Liver (tissue), 9 donors: Measurements from ENCODE around the gene LIPG. TPM values are rescaled to one million over a fixed set of nuclear protein-coding genes. Genes with fewer than 3 reads are reported as not detected.

Source experiments
- DNase-seq: peaks from one replicate; pipeline ENCODE4 v3.0.0-alpha.2; 2017; ENCODE audit warnings: low spot score
- H3K27ac ChIP-seq, 2 donors: one replicate each; pipeline ENCODE4 v1.7.0; 2013; ENCODE audit warnings: inconsistent platforms in 2 of 2, low read length in 2 of 2, control low read depth in 1 of 2, low read depth in 1 of 2, mild to moderate bottlenecking in 1 of 2
- H3K27me3 ChIP-seq, 4 donors: one replicate each; pipeline versions ENCODE4 v1.6.1 to v1.7.0; 2013; ENCODE audit warnings: low read length in 3 of 4, inconsistent platforms in 1 of 4, mild to moderate bottlenecking in 1 of 4, moderate library complexity in 1 of 4; ENCODE audit not compliant: control insufficient read depth in 4 of 4, insufficient read depth in 4 of 4
- H3K36me3 ChIP-seq, 4 donors: one replicate each; pipeline versions ENCODE4 v1.6.1 to v1.7.0; 2013; ENCODE audit warnings: low read length in 3 of 4, mild to moderate bottlenecking in 3 of 4, low read depth in 1 of 4, moderate library complexity in 1 of 4; ENCODE audit not compliant: control insufficient read depth in 4 of 4, insufficient read depth in 3 of 4
- H3K4me1 ChIP-seq, 4 donors: one replicate each; pipeline versions ENCODE4 v1.6.1 to v1.7.0; 2013; ENCODE audit warnings: low read length in 3 of 4, mild to moderate bottlenecking in 3 of 4, moderate library complexity in 1 of 4; ENCODE audit not compliant: control insufficient read depth in 4 of 4, insufficient read depth in 4 of 4
- H3K4me3 ChIP-seq, 3 donors: one replicate each; pipeline versions ENCODE4 v1.6.1 to v1.7.0; 2013; ENCODE audit warnings: low read length in 3 of 3, control low read depth in 1 of 3, low read depth in 1 of 3, mild to moderate bottlenecking in 1 of 3
- H3K9ac ChIP-seq, 2 donors: one replicate each; pipeline ENCODE4 v1.7.0; 2013; ENCODE audit warnings: low read length in 2 of 2, mild to moderate bottlenecking in 2 of 2, moderate library complexity in 2 of 2, control low read depth in 1 of 2, low read depth in 1 of 2
- H3K9me3 ChIP-seq, 4 donors: one replicate each; pipeline versions ENCODE4 v1.6.1 to v1.7.0; 2013; ENCODE audit warnings: low read length in 3 of 4; ENCODE audit not compliant: control insufficient read depth in 4 of 4
- EGR1 ChIP-seq, 2 donors: IDR thresholded peaks; 2 replicates each; pipeline ENCODE4 v1.6.1; 2016 to 2018; ENCODE audit warnings: antibody characterized with exemption in 2 of 2, low read depth in 2 of 2
- FOXA1 ChIP-seq: IDR thresholded peaks from 2 replicates; pipeline ENCODE4 v1.6.1; 2016; ENCODE audit warnings: antibody characterized with exemption
- FOXA2 ChIP-seq: IDR thresholded peaks from 2 replicates; pipeline ENCODE4 v1.6.1; 2016; ENCODE audit warnings: antibody characterized with exemption
- GABPA ChIP-seq, 2 donors: IDR thresholded peaks in 1 of 2; conservative IDR thresholded peaks in 1 of 2; 2 replicates each; pipeline ENCODE4 v1.6.1; 2016; ENCODE audit warnings: antibody characterized with exemption in 2 of 2, mild to moderate bottlenecking in 1 of 2, moderate library complexity in 1 of 2
- HNF4A ChIP-seq, 2 donors: conservative IDR thresholded peaks; 2 replicates each; pipeline ENCODE4 v1.6.1; 2016; ENCODE audit warnings: antibody characterized with exemption in 2 of 2, mild to moderate bottlenecking in 2 of 2
- HNF4G ChIP-seq: IDR thresholded peaks from 2 replicates; pipeline ENCODE4 v1.6.1; 2016; ENCODE audit warnings: antibody characterized with exemption
- NR2F2 ChIP-seq: IDR thresholded peaks from 2 replicates; pipeline ENCODE4 v1.6.1; 2016; ENCODE audit warnings: antibody characterized with exemption
- RAD21 ChIP-seq, 2 donors: IDR thresholded peaks; 2 replicates each; pipeline ENCODE4 v1.6.1; 2016; ENCODE audit warnings: antibody characterized with exemption in 2 of 2, mild to moderate bottlenecking in 2 of 2
- RXRA ChIP-seq, 2 donors: IDR thresholded peaks; 2 replicates each; pipeline ENCODE4 v1.6.1; 2017 to 2018; ENCODE audit warnings: antibody characterized with exemption in 2 of 2, mild to moderate bottlenecking in 1 of 2
- SP1 ChIP-seq: IDR thresholded peaks from 2 replicates; pipeline ENCODE4 v1.6.1; 2018; ENCODE audit warnings: antibody characterized with exemption, mild to moderate bottlenecking
- TAF1 ChIP-seq: conservative IDR thresholded peaks from 2 replicates; pipeline ENCODE4 v1.6.1; 2016; ENCODE audit warnings: antibody characterized with exemption, mild to moderate bottlenecking
- YY1 ChIP-seq: IDR thresholded peaks from 2 replicates; pipeline ENCODE4 v1.6.1; 2016; ENCODE audit warnings: antibody characterized with exemption, mild to moderate bottlenecking
- WGBS: extraction: QIAGEN DNeasy Blood & Tissue Kit; methylation state at CpG from one replicate; pipeline ENCODE4 v1.1.7; 2013; 5-methylcytosine and 5-hydroxymethylcytosine counted together
- polyA plus RNA-seq, 2 donors: library from polyadenylated mRNA; stranded (reverse) in 1 of 2; unstranded in 1 of 2; fragments of 200-250 nt in 1 of 2; fragments of >200 nt in 1 of 2; fragmentation: Nextera tagmentation in 1 of 2; extraction: Ambion mirVana in 1 of 2; gene quantifications; one replicate each; pipeline versions ENCODE4 v1.2.1 to v1.2.3, GENCODE V29; 2013 to 2015
- total RNA-seq, 2 donors: library from RNA; depleted of rRNA; stranded (reverse); fragments of >200 nt; gene quantifications; one replicate each; pipeline ENCODE4 v1.2.3, GENCODE V29; 2014
- TF ChIP-seq, protein P1 (sequence below): IDR thresholded peaks from 2 replicates; pipeline ENCODE4 v1.6.1; 2016; ENCODE audit warnings: antibody characterized with exemption, mild to moderate bottlenecking
- TF ChIP-seq, protein P2 (sequence below): IDR thresholded peaks from 2 replicates; pipeline ENCODE4 v1.6.1; 2016; ENCODE audit warnings: antibody characterized with exemption
- TF ChIP-seq, protein P3 (sequence below): IDR thresholded peaks from 2 replicates; pipeline ENCODE4 v1.6.1; 2016; ENCODE audit warnings: antibody characterized with exemption
- TF ChIP-seq, protein P4 (sequence below): IDR thresholded peaks from 2 replicates; pipeline ENCODE4 v1.6.1; 2016; ENCODE audit warnings: antibody characterized with exemption
- donor health status: healthy.
- donor health status: healthy.
- donor health status: healthy.
- donor health status: healthy.
- donor health status: healthy.

LIPG gene
- total and polyA plus RNA-seq, 4 donors: 2.8 to 150 (median 39.7) TPM

DNA sequence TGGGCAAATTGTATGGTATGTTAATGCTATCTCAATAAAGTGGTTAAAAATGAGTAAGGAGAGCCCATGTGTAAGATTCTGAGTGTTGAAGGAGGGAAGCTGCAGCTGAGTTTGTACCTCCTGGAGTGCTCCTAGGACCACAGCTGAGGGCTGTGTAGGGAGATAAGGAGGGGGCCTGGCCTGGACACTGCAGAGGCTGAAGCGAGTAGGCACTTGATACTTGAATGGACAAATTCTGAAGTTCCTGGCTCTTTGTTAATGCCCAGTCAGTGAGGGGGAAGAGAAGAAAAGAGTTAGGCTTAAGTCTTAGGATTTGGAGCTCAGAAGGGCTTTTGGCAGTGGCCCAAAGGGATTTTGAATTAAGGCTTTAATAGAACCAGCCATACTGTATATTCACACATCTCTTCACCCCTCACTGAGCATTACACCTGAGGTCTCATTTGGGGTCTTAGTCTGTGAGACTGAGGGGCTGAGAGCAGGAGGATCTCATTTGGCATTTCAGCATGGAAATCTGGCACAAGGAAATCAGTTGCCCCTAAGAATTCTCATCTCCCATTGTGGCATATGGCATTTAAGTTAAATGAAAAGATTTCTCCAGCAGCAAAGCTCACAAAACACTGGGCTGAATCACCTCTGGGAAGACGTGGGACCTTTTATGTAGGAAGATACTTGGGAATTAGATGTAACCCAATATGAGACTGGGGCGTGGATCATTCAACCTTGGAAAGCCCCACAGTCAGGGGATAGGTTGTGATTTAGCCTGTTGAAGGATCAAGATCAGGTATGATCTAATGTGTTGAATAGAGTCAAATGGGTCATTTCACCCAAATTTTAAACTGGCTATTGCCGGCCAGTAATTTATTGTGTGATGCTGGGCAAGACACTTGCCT lies 46.8 kb downstream of the LIPG start:
- Histone ChIP-seq H3K4me1 (no peaks in the 10 kb centered on the region), H3K27me3 (no peaks in the 10 kb centered on the region), H3K9ac (no peak overlapping the region), H3K4me3 (no peak overlapping the region), H3K36me3 (peaks cover 0 to 4% (median under 1%) of the 10 kb centered on the region in 4 donors), H3K27ac (no peak overlapping the region), H3K9me3 (peaks cover 0 to 3% (median 0%) of the 10 kb centered on the region in 4 donors)
- TF ChIP-seq HNF4G: no peak
- DNase-seq: no peak
- WGBS: 94% methylated on average over 4 of the region's 4 CpGs

DNA sequence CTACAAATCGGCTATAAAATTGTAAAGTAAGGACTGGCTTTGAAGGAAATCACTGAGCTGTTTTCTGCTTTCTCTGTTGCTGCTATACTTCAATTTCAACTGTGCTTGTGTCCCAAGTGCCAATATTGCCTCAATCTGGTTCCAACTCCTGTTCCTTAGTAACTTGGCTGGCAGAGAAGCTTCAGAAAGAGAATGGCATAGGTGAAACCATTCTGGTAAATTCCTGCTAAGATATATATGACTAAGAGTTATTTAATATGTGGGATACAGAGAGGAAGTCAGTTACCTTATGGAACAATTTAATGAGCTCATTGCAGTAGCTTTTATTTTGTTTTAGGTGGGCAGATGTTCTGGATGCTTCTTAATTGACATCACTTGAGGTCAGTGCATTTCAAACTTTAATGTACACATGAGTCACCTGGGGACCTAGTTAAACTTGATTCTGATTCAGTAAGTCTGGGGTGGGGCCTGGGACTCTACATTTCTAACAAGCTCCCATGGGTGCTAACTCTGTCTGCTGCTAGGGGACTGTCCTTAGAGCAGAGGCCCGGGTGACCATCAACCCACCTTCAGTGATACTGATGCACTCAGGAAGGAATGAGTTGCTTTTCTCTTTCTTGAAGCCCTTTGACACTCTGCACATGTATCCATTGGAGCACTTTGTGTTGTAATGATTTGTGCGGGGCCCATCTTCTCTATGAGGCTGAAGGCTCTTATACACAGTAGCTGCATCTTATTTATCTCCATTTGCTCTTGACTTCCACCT lies 47.6 kb downstream of the LIPG start:
- no peaks in the 10 kb centered on the region for H3K27me3 ChIP-seq
- no peak overlapping the region for H3K4me3 ChIP-seq
- H3K27ac ChIP-seq: no peak overlapping the region
- WGBS: 96% methylated on average over 3 of the region's 3 CpGs
- DNase-seq: no peak
- peaks cover 0 to 4% (median under 1%) of the 10 kb centered on the region in 4 donors for H3K36me3 ChIP-seq
- H3K9me3 ChIP-seq: peaks cover 0 to 3% (median 0%) of the 10 kb centered on the region in 4 donors
- no peaks in the 10 kb centered on the region for H3K4me1 ChIP-seq
- H3K9ac ChIP-seq: no peak overlapping the region
- TF ChIP-seq, protein P1, sequence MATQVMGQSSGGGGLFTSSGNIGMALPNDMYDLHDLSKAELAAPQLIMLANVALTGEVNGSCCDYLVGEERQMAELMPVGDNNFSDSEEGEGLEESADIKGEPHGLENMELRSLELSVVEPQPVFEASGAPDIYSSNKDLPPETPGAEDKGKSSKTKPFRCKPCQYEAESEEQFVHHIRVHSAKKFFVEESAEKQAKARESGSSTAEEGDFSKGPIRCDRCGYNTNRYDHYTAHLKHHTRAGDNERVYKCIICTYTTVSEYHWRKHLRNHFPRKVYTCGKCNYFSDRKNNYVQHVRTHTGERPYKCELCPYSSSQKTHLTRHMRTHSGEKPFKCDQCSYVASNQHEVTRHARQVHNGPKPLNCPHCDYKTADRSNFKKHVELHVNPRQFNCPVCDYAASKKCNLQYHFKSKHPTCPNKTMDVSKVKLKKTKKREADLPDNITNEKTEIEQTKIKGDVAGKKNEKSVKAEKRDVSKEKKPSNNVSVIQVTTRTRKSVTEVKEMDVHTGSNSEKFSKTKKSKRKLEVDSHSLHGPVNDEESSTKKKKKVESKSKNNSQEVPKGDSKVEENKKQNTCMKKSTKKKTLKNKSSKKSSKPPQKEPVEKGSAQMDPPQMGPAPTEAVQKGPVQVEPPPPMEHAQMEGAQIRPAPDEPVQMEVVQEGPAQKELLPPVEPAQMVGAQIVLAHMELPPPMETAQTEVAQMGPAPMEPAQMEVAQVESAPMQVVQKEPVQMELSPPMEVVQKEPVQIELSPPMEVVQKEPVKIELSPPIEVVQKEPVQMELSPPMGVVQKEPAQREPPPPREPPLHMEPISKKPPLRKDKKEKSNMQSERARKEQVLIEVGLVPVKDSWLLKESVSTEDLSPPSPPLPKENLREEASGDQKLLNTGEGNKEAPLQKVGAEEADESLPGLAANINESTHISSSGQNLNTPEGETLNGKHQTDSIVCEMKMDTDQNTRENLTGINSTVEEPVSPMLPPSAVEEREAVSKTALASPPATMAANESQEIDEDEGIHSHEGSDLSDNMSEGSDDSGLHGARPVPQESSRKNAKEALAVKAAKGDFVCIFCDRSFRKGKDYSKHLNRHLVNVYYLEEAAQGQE: no peak
- TF ChIP-seq, protein P2, sequence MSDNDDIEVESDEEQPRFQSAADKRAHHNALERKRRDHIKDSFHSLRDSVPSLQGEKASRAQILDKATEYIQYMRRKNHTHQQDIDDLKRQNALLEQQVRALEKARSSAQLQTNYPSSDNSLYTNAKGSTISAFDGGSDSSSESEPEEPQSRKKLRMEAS: no peak
- TF ChIP-seq HNF4A (conservative IDR thresholded peaks at IDR 0.05) (no peak), FOXA1 (no peak), FOXA2 (no peak), GABPA (IDR thresholded peaks at IDR 0.05 in 1 of 2, conservative IDR thresholded peaks at IDR 0.05 in 1 of 2) (no peak), TAF1 (no peak), NR2F2 (no peak), HNF4G (no peak), EGR1 (IDR thresholded peaks at IDR 0.05; ENCODE audit: low read depth in 2 of 2) (no peak), YY1 (no peak), SP1 (no peak), RXRA (IDR thresholded peaks at IDR 0.05) (no peak), RAD21 (IDR thresholded peaks at IDR 0.05) (no peak)
- TF ChIP-seq, protein P3, sequence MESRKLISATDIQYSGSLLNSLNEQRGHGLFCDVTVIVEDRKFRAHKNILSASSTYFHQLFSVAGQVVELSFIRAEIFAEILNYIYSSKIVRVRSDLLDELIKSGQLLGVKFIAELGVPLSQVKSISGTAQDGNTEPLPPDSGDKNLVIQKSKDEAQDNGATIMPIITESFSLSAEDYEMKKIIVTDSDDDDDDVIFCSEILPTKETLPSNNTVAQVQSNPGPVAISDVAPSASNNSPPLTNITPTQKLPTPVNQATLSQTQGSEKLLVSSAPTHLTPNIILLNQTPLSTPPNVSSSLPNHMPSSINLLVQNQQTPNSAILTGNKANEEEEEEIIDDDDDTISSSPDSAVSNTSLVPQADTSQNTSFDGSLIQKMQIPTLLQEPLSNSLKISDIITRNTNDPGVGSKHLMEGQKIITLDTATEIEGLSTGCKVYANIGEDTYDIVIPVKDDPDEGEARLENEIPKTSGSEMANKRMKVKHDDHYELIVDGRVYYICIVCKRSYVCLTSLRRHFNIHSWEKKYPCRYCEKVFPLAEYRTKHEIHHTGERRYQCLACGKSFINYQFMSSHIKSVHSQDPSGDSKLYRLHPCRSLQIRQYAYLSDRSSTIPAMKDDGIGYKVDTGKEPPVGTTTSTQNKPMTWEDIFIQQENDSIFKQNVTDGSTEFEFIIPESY: no peak
- TF ChIP-seq, protein P4, sequence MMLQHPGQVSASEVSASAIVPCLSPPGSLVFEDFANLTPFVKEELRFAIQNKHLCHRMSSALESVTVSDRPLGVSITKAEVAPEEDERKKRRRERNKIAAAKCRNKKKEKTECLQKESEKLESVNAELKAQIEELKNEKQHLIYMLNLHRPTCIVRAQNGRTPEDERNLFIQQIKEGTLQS: no peak
